Neural cell (in vitro differentiated cells): ENCODE results near the gene CHRDL2. TPM values are rescaled to one million over a fixed set of nuclear protein-coding genes. Genes with fewer than 3 reads are reported as not detected.

Source experiments
- H2AFZ ChIP-seq: fragments of 200-600, 300-800 bp; sonication (generic), shearing (Covaris generic); 2 replicates; pipeline ENCODE4 v1.6.0; 2014; ENCODE audit warnings: low read depth, mild to moderate bottlenecking, antibody characterized with exemption, low read length, moderate library complexity
- H3F3A ChIP-seq: fragments of 200-600 bp; shearing (Covaris generic); 2 replicates; pipeline ENCODE4 v1.6.1; 2016; ENCODE audit warnings: mild to moderate bottlenecking, moderate library complexity, mixed read lengths, antibody characterized with exemption, low read length; ENCODE audit not compliant: insufficient read depth, poor library complexity, severe bottlenecking
- H3K27ac ChIP-seq: fragments of 200-600, 300-800 bp; sonication (generic), shearing (Covaris generic); 2 replicates; pipeline ENCODE4 v1.5.1; 2014; ENCODE audit warnings: mild to moderate bottlenecking, low read length, moderate library complexity
- H3K27me3 ChIP-seq: fragments of 300-800, 200-600 bp; sonication (generic), shearing (Covaris generic); 2 replicates; pipeline ENCODE4 v1.6.0; 2014; ENCODE audit warnings: mild to moderate bottlenecking, low read depth, low read length, moderate library complexity; ENCODE audit not compliant: insufficient read depth
- H3K36me3 ChIP-seq: fragments of 300-800, 200-600 bp; sonication (generic), shearing (Covaris generic); 2 replicates; pipeline ENCODE4 v1.5.1; 2014; ENCODE audit warnings: mild to moderate bottlenecking, antibody characterized with exemption, low read length, moderate library complexity; ENCODE audit not compliant: insufficient read depth
- H3K4me2 ChIP-seq: fragments of 300-800, 200-600 bp; sonication (generic), shearing (Covaris generic); 2 replicates; pipeline ENCODE4 v1.6.0; 2014; ENCODE audit warnings: mild to moderate bottlenecking, low read length
- H3K4me3 ChIP-seq: fragments of 300-800, 200-600 bp; sonication (generic), shearing (Covaris generic); 2 replicates; pipeline ENCODE4 v1.5.1; 2014; ENCODE audit warnings: mild to moderate bottlenecking, low read length, moderate library complexity
- H3K79me2 ChIP-seq: fragments of 200-600 bp; shearing (Covaris generic); replicated peaks from 2 replicates; pipeline ENCODE4 v1.6.0; 2014; ENCODE audit warnings: mild to moderate bottlenecking, low read length, moderate library complexity; ENCODE audit not compliant: insufficient read depth
- H3K9ac ChIP-seq: fragments of 300-800, 200-600 bp; sonication (generic), shearing (Covaris generic); 2 replicates; pipeline ENCODE4 v1.6.1; 2016; ENCODE audit warnings: mild to moderate bottlenecking, low read length, mixed read lengths
- H3K9me2 ChIP-seq: fragments of 200-600 bp; shearing (Covaris generic); 2 replicates; pipeline ENCODE4 v1.6.1; 2016; ENCODE audit warnings: mild to moderate bottlenecking, low read length, mixed read lengths; ENCODE audit not compliant: insufficient read depth
- H3K9me3 ChIP-seq: fragments of 200-600, 300-800 bp; sonication (generic), shearing (Covaris generic); 2 replicates; pipeline ENCODE4 v1.6.1; 2016; ENCODE audit warnings: mild to moderate bottlenecking, mixed run types, low read length, moderate library complexity, mixed read lengths
- H4K20me1 ChIP-seq: fragments of 200-600 bp; shearing (Covaris generic); 2 replicates; pipeline ENCODE4 v1.6.1; 2016; ENCODE audit warnings: mild to moderate bottlenecking, mixed run types; ENCODE audit not compliant: insufficient read depth
- EP300 ChIP-seq: fragments of 450-650 bp; conservative IDR thresholded peaks from 2 replicates; pipeline ENCODE4 v1.6.1; 2014; ENCODE audit warnings: antibody characterized with exemption, mild to moderate bottlenecking, moderate library complexity; ENCODE audit not compliant: poor library complexity, severe bottlenecking
- EZH2 ChIP-seq: fragments of 200-600, 300-800 bp; shearing (Covaris generic), sonication (generic); IDR thresholded peaks from 2 replicates; pipeline ENCODE4 v1.6.1; 2014; ENCODE audit warnings: antibody characterized with exemption, low read length, borderline replicate concordance, mild to moderate bottlenecking; ENCODE audit not compliant: insufficient read depth, poor library complexity, severe bottlenecking
- MXI1 ChIP-seq: fragments of 450-650 bp; conservative IDR thresholded peaks from 2 replicates; pipeline ENCODE4 v1.6.1; 2014; ENCODE audit warnings: antibody characterized with exemption, mild to moderate bottlenecking; ENCODE audit not compliant: poor library complexity, severe bottlenecking
- POLR2AphosphoS5 ChIP-seq: IDR thresholded peaks from 2 replicates; pipeline ENCODE4 v1.6.1; 2012
- RAD21 ChIP-seq: fragments of 450-650 bp; conservative IDR thresholded peaks from 2 replicates; pipeline ENCODE4 v1.6.1; 2014; ENCODE audit warnings: antibody characterized with exemption, mild to moderate bottlenecking, moderate library complexity
- SMC3 ChIP-seq: fragments of 450-650 bp; conservative IDR thresholded peaks from 2 replicates; pipeline ENCODE4 v1.6.1; 2014; ENCODE audit warnings: antibody characterized with exemption, mild to moderate bottlenecking, moderate library complexity; ENCODE audit not compliant: poor library complexity
- TAF1 ChIP-seq: IDR thresholded peaks from 2 replicates; pipeline ENCODE4 v1.6.1; 2012; ENCODE audit warnings: low read depth
- polyA plus RNA-seq: library from polyadenylated mRNA; depleted of rRNA; stranded (reverse); fragments of >200 nt; gene quantifications from 2 replicates; pipeline ENCODE4 v1.2.3, GENCODE V29; 2014
- TF ChIP-seq, protein P1 (sequence below): fragments of 450-650 bp; IDR thresholded peaks from 2 replicates; pipeline ENCODE4 v1.5.1; 2014; ENCODE audit warnings: antibody characterized with exemption, mild to moderate bottlenecking, moderate library complexity; ENCODE audit not compliant: poor library complexity, severe bottlenecking
- TF ChIP-seq, protein P2 (sequence below): IDR thresholded peaks from 2 replicates; pipeline ENCODE4 v1.6.1; 2012; ENCODE audit warnings: borderline replicate concordance

The CHRDL2 gene
- polyA plus RNA-seq, 1 donor from 2014 or later, result not detected

DNA sequence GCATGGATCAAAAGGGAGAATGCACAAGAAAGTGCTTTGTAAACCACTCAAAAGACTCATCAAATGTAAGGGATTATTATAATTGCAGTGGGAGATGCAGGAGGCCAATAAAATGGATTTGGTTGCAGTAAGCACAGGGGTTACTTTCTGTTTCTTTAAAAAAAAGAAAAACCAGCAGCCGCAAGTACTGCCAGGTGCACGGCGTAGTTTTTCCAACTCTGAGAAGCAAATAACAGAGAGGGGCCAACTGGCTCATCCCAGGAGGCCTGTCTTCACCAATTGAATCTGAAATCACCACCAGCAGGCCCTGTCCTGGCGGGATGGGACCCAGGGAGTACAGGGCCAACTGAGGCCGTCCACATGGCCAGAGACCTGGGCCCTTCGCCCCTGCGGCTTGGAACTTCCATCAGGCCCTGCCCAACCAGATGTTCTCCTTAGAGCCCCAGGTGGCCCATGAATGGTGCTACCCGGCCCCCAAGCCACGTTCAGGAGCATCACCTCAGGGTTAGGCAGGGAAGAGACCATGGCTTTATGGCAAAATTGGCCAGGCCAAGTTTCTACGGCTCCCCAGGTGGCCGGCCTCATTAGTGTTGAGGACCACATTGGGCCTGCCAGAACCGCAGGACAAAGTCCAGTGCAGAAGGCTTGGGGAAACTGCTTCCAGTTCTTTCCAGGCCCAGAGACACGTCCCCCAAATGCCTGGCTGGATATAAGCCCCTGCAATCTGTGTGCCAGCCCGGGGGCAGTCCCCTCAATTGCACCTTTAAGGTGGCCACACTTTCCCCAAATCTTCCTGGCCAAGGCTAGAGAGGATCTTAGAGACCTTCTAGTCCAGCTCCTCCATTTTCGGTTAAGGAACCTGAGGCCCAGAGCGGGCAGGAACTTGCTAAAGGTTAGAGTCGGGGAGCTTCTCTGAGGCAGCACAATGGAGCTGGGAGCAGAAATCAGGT lies 61.7 kb downstream of the CHRDL2 start:
- H3K27ac ChIP-seq, result no peak overlapping the region
- H3K4me3 ChIP-seq, result no peak overlapping the region
- no peak overlapping the region for H3K4me2 ChIP-seq
- H2AFZ ChIP-seq, result no peak overlapping the region
- no peaks in the 10 kb centered on the region for H3K9me2 ChIP-seq
- H3K36me3 ChIP-seq, result no peaks in the 10 kb centered on the region
- TF ChIP-seq EP300, result no peak
- TF ChIP-seq EZH2, result no peak
- TF ChIP-seq, protein P1, sequence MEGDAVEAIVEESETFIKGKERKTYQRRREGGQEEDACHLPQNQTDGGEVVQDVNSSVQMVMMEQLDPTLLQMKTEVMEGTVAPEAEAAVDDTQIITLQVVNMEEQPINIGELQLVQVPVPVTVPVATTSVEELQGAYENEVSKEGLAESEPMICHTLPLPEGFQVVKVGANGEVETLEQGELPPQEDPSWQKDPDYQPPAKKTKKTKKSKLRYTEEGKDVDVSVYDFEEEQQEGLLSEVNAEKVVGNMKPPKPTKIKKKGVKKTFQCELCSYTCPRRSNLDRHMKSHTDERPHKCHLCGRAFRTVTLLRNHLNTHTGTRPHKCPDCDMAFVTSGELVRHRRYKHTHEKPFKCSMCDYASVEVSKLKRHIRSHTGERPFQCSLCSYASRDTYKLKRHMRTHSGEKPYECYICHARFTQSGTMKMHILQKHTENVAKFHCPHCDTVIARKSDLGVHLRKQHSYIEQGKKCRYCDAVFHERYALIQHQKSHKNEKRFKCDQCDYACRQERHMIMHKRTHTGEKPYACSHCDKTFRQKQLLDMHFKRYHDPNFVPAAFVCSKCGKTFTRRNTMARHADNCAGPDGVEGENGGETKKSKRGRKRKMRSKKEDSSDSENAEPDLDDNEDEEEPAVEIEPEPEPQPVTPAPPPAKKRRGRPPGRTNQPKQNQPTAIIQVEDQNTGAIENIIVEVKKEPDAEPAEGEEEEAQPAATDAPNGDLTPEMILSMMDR, result no peak
- TF ChIP-seq, protein P2, sequence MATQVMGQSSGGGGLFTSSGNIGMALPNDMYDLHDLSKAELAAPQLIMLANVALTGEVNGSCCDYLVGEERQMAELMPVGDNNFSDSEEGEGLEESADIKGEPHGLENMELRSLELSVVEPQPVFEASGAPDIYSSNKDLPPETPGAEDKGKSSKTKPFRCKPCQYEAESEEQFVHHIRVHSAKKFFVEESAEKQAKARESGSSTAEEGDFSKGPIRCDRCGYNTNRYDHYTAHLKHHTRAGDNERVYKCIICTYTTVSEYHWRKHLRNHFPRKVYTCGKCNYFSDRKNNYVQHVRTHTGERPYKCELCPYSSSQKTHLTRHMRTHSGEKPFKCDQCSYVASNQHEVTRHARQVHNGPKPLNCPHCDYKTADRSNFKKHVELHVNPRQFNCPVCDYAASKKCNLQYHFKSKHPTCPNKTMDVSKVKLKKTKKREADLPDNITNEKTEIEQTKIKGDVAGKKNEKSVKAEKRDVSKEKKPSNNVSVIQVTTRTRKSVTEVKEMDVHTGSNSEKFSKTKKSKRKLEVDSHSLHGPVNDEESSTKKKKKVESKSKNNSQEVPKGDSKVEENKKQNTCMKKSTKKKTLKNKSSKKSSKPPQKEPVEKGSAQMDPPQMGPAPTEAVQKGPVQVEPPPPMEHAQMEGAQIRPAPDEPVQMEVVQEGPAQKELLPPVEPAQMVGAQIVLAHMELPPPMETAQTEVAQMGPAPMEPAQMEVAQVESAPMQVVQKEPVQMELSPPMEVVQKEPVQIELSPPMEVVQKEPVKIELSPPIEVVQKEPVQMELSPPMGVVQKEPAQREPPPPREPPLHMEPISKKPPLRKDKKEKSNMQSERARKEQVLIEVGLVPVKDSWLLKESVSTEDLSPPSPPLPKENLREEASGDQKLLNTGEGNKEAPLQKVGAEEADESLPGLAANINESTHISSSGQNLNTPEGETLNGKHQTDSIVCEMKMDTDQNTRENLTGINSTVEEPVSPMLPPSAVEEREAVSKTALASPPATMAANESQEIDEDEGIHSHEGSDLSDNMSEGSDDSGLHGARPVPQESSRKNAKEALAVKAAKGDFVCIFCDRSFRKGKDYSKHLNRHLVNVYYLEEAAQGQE, result no peak
- TF ChIP-seq RAD21, result no peak
- TF ChIP-seq TAF1, result no peak
- no peak for TF ChIP-seq MXI1
- no peak for TF ChIP-seq SMC3
- TF ChIP-seq POLR2AphosphoS5, result no peak
- H3K79me2 ChIP-seq, result no peaks in the 10 kb centered on the region
- no peaks in the 10 kb centered on the region for H3K27me3 ChIP-seq
- no peak overlapping the region for H3K9ac ChIP-seq
- H3F3A ChIP-seq, result no peaks in the 10 kb centered on the region
- H4K20me1 ChIP-seq, result no peaks in the 10 kb centered on the region
- no peaks in the 10 kb centered on the region for H3K9me3 ChIP-seq

DNA sequence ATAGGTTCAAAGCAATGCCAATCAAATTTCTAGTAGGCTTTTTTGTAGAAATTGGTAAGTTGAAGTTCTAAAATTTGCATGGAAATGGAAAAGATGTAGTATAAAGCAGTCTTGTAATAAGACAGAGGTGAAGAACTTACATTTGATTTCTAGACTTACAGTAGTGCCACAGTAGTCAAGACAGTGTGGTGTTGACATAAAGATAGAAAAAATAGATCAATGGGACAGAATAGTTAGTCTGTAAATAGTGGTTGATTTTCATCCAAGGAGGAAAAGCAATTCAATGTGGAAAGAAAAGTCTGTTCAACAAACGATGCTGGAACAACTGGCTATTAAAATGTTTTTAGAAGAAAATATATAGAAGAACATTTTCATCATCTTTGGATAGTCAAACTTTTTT lies 67.9 kb downstream of the CHRDL2 start:
- Histone ChIP-seq H3K79me2 (no peaks in the 10 kb centered on the region), H3K9me2 (no peaks in the 10 kb centered on the region), H3K4me3 (no peak overlapping the region), H2AFZ (no peak overlapping the region), H3K27me3 (no peaks in the 10 kb centered on the region), H3K4me2 (no peak overlapping the region), H3K9me3 (no peaks in the 10 kb centered on the region), H3K27ac (no peak overlapping the region), H3K36me3 (no peaks in the 10 kb centered on the region), H3K9ac (no peak overlapping the region), H4K20me1 (no peaks in the 10 kb centered on the region), H3F3A (no peaks in the 10 kb centered on the region)
- TF ChIP-seq EP300 (no peak), EZH2 (no peak), SMC3 (no peak), TAF1 (no peak), RAD21 (no peak), MXI1 (no peak), POLR2AphosphoS5 (no peak)
- TF ChIP-seq, protein P1, result no peak
- TF ChIP-seq, protein P2, result no peak
